Activated T-helper 2 cell treated with anti-CD3 and anti-CD28 coated beads, Interferon-gamma antibody, Interleukin-2, Interleukin-4, amounts not matched to agents 10 μg/mL and 5 μg/mL and 100 μg/mL, durations not matched to agents 14 hours and 24 hours and 36 hours (primary cell): ENCODE data around the gene DLL4. TPM values are rescaled to one million over a fixed set of nuclear protein-coding genes. Genes with fewer than 3 reads are reported as not detected.

Experiments used
- DNase-seq: peaks from one replicate; pipeline ENCODE4 v3.0.0; 2021; ENCODE audit warnings: low spot score
- H3K27ac Mint-ChIP-seq: one replicate; pipeline ENCODE4 v1.8.0; 2021; ENCODE audit warnings: mixed read lengths
- H3K27me3 Mint-ChIP-seq: one replicate; pipeline ENCODE4 v1.8.0; 2021; ENCODE audit warnings: low read depth, mixed read lengths
- H3K36me3 Mint-ChIP-seq: one replicate; pipeline ENCODE4 v1.8.0; 2021; ENCODE audit warnings: low read depth, mixed read lengths
- H3K4me1 Mint-ChIP-seq: one replicate; pipeline ENCODE4 v1.8.0; 2021; ENCODE audit warnings: low read depth, mixed read lengths
- H3K4me3 Mint-ChIP-seq: one replicate; pipeline ENCODE4 v1.8.0; 2021; ENCODE audit warnings: low read depth, mild to moderate bottlenecking, moderate library complexity, mixed read lengths
- H3K9me3 Mint-ChIP-seq: one replicate; pipeline ENCODE4 v1.8.0; 2021; ENCODE audit warnings: mixed read lengths
- intact Hi-C: fragments of 100-400 bp; cut with micrococcal nuclease; formaldehyde crosslinking; loops from one replicate; pipeline ENCODE4 v1.15.1; 2023
- total RNA-seq: library from RNA; stranded (reverse); gene quantifications from 2 replicates; pipeline ENCODE4 v1.2.3, GENCODE V29; 2022

DLL4 gene
- total RNA-seq, 1 donor from 2014 or later: 0.37 TPM

GRCh38 chr15:40968290-40969085, 39.3 kb downstream of the DLL4 start:
- DNase-seq: no peak
- no peak overlapping the region for H3K27ac Mint-ChIP-seq
- peaks cover 2% of the 10 kb centered on the region for H3K27me3 Mint-ChIP-seq
- H3K36me3 Mint-ChIP-seq: no peaks in the 10 kb centered on the region
- H3K9me3 Mint-ChIP-seq: no peaks in the 10 kb centered on the region
- H3K4me3 Mint-ChIP-seq: no peak overlapping the region
- peaks cover 2% of the 10 kb centered on the region for H3K4me1 Mint-ChIP-seq
- intact Hi-C loops: no loop called here

DNA sequence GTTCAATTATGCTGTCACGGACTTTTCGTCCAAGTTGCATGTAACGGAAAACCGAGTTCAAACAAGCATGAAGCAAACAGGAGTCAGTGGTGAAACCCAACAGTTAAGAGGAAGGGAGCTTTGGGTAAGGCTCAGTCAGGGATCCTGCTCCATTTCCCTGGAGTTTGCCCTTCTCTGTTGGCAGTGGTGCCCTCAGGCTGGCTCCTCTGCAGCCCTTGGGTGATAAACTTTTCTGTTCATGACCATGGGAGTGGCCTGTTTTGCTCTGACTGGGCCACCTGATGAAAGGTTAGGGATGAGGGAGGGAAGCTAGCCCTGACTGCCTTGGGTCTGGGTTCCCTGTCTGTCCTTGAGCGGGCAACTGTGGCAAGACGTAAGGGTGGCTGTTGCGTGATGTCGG, 40.2 kb downstream of the DLL4 start:
- no peaks in the 10 kb centered on the region for H3K9me3 Mint-ChIP-seq

GRCh38 chr15:40974879-40975278, 45.7 kb downstream of the DLL4 start:
- Mint-ChIP-seq H3K4me3 (no peak overlapping the region), H3K36me3 (peaks cover 22% of the 10 kb centered on the region), H3K4me1 (peaks cover 2% of the 10 kb centered on the region), H3K9me3 (no peaks in the 10 kb centered on the region), H3K27ac (no peak overlapping the region), H3K27me3 (no peaks in the 10 kb centered on the region)
- intact Hi-C loops: no loop called here
- DNase-seq: no peak

More for the DNA sequence above, 40.2 kb downstream of the DLL4 start:
- no peak for DNase-seq
- Mint-ChIP-seq H3K27ac (no peak overlapping the region), H3K4me3 (no peak overlapping the region), H3K4me1 (peaks cover 2% of the 10 kb centered on the region), H3K36me3 (no peaks in the 10 kb centered on the region), H3K27me3 (peaks cover 2% of the 10 kb centered on the region)
- intact Hi-C loops: no loop called here

DNA sequence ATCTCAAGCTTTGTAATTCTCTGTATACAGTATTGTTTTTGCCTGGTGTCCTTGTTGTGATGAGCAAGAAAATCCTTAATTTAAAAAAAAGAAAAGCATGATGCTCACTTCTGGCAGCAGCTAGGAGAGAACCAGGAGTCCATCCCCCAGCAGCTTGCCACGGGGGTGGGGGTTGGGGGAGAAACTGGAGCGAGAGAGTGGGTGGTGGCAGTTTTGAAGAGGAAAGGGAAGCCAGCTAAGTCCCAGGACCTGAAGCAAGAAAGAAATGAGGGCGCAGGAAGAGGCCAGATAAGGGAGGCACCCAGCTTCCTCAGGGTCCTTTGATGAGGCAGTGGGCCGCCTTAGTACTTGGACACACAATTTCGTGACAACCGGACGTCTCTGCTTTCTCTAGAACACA, 47.7 kb downstream of the DLL4 start:
- Mint-ChIP-seq H3K27me3 (no peaks in the 10 kb centered on the region), H3K36me3 (peaks cover 41% of the 10 kb centered on the region), H3K9me3 (no peaks in the 10 kb centered on the region), H3K4me1 (peaks cover 2% of the 10 kb centered on the region), H3K27ac (no peak overlapping the region), H3K4me3 (no peak overlapping the region)
- intact Hi-C loops: no loop called here
- DNase-seq: no peak

DNA sequence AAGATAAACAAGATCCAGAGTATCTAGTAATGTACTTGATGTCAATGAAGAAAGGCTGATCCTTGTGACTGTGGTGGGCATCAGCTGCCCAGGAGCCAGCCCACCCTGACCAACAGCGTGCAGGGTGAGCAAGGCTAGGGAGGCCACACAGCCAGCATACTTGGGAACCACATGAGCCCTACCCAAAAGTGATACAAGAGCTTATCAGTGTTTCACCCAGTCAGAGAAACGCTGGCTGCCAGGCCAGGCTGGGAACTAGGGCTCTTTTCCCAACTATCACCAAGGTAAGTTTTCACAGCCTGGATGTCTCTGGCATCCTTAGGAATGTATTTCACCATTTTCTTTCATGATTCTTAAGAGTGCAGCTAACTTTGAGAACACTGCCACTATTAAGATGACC, 49.0 kb downstream of the DLL4 start:
- DNase-seq: no peak
- H3K9me3 Mint-ChIP-seq: no peaks in the 10 kb centered on the region
- H3K4me3 Mint-ChIP-seq: no peak overlapping the region
- H3K27me3 Mint-ChIP-seq: no peaks in the 10 kb centered on the region
- H3K4me1 Mint-ChIP-seq: no peaks in the 10 kb centered on the region
- peaks cover 54% of the 10 kb centered on the region for H3K36me3 Mint-ChIP-seq
- intact Hi-C loops: no loop called here
- H3K27ac Mint-ChIP-seq: no peak overlapping the region

- Mint-ChIP-seq H3K36me3 (peaks cover 58% of the 10 kb centered on the region), H3K27ac (no peak overlapping the region), H3K4me3 (no peak overlapping the region), H3K27me3 (no peaks in the 10 kb centered on the region), H3K9me3 (no peaks in the 10 kb centered on the region), H3K4me1 (no peaks in the 10 kb centered on the region)
- intact Hi-C loops: no loop called here
- no peak for DNase-seq
Measured at GRCh38 chr15:40978562-40978961, 49.4 kb downstream of the DLL4 start.

GRCh38 chr15:40981186-40981585, 52.0 kb downstream of the DLL4 start:
- no peak for DNase-seq
- no peaks in the 10 kb centered on the region for H3K27me3 Mint-ChIP-seq
- H3K4me3 Mint-ChIP-seq: no peak overlapping the region
- no peaks in the 10 kb centered on the region for H3K4me1 Mint-ChIP-seq
- H3K9me3 Mint-ChIP-seq: no peaks in the 10 kb centered on the region
- intact Hi-C loops: no loop called here
- peaks cover 80% of the 10 kb centered on the region for H3K36me3 Mint-ChIP-seq
- no peak overlapping the region for H3K27ac Mint-ChIP-seq

DNA sequence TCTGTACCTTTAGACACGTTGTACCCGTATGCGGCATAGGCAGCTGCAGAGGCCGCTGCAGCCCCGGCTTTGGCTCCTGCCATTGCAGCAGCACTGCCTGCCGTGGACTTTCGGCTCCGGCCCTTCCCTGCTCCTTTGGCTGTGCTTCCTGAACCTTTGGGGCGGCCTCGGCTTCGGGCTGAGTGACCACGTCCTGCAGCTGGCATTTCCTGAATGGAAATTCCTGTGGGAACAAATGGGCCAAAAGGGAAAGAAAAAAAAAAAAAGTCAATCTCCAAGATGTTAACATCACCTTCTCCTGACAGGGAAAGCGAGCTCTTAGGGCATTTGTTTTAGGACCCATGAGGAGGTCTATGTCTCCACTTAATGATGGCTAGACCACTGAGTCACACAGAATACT, 53.7 kb downstream of the DLL4 start:
- H3K4me3 Mint-ChIP-seq: no peak overlapping the region
- no peaks in the 10 kb centered on the region for H3K4me1 Mint-ChIP-seq
- no peaks in the 10 kb centered on the region for H3K27me3 Mint-ChIP-seq
- H3K9me3 Mint-ChIP-seq: no peaks in the 10 kb centered on the region
- H3K27ac Mint-ChIP-seq: no peak overlapping the region
- H3K36me3 Mint-ChIP-seq: peaks cover 88% of the 10 kb centered on the region
- intact Hi-C loops: no loop called here
- no peak for DNase-seq

- Mint-ChIP-seq H3K4me3 (no peak overlapping the region), H3K9me3 (no peaks in the 10 kb centered on the region), H3K27me3 (no peaks in the 10 kb centered on the region), H3K36me3 (peaks cover 81% of the 10 kb centered on the region), H3K4me1 (no peaks in the 10 kb centered on the region), H3K27ac (no peak overlapping the region)
- DNase-seq: no peak
- intact Hi-C loops: no loop called here
Measured at GRCh38 chr15:40984406-40984805, 55.3 kb downstream of the DLL4 start.

DNA sequence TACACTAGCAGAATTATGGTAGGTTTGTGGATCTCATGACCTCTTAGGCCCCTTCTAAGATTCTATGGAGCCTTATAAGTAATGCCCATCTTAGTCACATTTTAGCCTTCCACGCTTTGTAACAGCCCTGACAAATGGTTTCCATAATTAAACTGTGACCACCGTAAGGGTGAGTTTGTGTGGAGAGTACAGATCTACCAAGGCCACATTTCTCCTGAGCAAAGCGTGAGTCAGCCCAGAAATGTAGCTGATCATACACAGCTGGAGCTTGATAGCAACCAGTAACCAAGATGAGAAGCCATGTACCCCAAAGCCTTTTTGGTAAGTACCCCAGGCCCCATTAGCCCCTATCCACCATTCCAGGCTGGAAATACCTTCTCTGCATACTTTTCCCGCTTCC, 55.8 kb downstream of the DLL4 start:
- intact Hi-C loops: no loop called here
- peaks cover 81% of the 10 kb centered on the region for H3K36me3 Mint-ChIP-seq

GRCh38 chr15:40985541-40986330, 56.6 kb downstream of the DLL4 start:
- peaks cover 10% of the 10 kb centered on the region for H3K4me1 Mint-ChIP-seq
- no peak overlapping the region for H3K27ac Mint-ChIP-seq
- intact Hi-C loops: no loop called here
- H3K36me3 Mint-ChIP-seq: peaks cover 81% of the 10 kb centered on the region
- H3K27me3 Mint-ChIP-seq: no peaks in the 10 kb centered on the region
- no peak overlapping the region for H3K4me3 Mint-ChIP-seq
- DNase-seq: no peak
- H3K9me3 Mint-ChIP-seq: no peaks in the 10 kb centered on the region

More for the DNA sequence above, 55.8 kb downstream of the DLL4 start:
- peaks cover 2% of the 10 kb centered on the region for H3K4me1 Mint-ChIP-seq
- DNase-seq: no peak
- no peak overlapping the region for H3K4me3 Mint-ChIP-seq
- H3K27ac Mint-ChIP-seq: no peak overlapping the region
- H3K9me3 Mint-ChIP-seq: no peaks in the 10 kb centered on the region
- no peaks in the 10 kb centered on the region for H3K27me3 Mint-ChIP-seq

GRCh38 chr15:40986820-40987219, 57.7 kb downstream of the DLL4 start:
- H3K4me1 Mint-ChIP-seq: peaks cover 18% of the 10 kb centered on the region
- DNase-seq: no peak
- no peaks in the 10 kb centered on the region for H3K27me3 Mint-ChIP-seq
- peaks cover 80% of the 10 kb centered on the region for H3K36me3 Mint-ChIP-seq
- H3K4me3 Mint-ChIP-seq: no peak overlapping the region
- intact Hi-C loops: no loop called here
- H3K27ac Mint-ChIP-seq: no peak overlapping the region
- no peaks in the 10 kb centered on the region for H3K9me3 Mint-ChIP-seq

GRCh38 chr15:40988156-40988555, 59.0 kb downstream of the DLL4 start:
- Mint-ChIP-seq H3K36me3 (peaks cover 77% of the 10 kb centered on the region), H3K9me3 (no peaks in the 10 kb centered on the region), H3K27ac (no peak overlapping the region), H3K4me1 (peaks cover 18% of the 10 kb centered on the region), H3K27me3 (no peaks in the 10 kb centered on the region), H3K4me3 (no peak overlapping the region)
- intact Hi-C loops: no loop called here
- no peak for DNase-seq
